Esophagus squamous epithelium (tissue), 4 donors: ENCODE measurements around the gene ARL5A.

ENCODE experiments used
- POLR2A ChIP-seq, 4 donors: fragments of 450-650 bp; IDR thresholded peaks; one replicate each; pipeline ENCODE4 v1.6.1; 2017; ENCODE audit warnings: antibody characterized with exemption in 4 of 4, mild to moderate bottlenecking in 4 of 4, moderate library complexity in 3 of 4
- TF ChIP-seq, protein P1 (sequence below), 6 experiments: fragments of 450-650 bp in 4 of 6; fragments of 200-600 bp in 2 of 6; sonication (generic) in 2 of 6; IDR thresholded peaks; one replicate each; pipeline ENCODE4 v1.5.1; 2016 to 2019; ENCODE audit warnings: antibody characterized with exemption in 6 of 6, mild to moderate bottlenecking in 4 of 6, moderate library complexity in 4 of 6

DNA sequence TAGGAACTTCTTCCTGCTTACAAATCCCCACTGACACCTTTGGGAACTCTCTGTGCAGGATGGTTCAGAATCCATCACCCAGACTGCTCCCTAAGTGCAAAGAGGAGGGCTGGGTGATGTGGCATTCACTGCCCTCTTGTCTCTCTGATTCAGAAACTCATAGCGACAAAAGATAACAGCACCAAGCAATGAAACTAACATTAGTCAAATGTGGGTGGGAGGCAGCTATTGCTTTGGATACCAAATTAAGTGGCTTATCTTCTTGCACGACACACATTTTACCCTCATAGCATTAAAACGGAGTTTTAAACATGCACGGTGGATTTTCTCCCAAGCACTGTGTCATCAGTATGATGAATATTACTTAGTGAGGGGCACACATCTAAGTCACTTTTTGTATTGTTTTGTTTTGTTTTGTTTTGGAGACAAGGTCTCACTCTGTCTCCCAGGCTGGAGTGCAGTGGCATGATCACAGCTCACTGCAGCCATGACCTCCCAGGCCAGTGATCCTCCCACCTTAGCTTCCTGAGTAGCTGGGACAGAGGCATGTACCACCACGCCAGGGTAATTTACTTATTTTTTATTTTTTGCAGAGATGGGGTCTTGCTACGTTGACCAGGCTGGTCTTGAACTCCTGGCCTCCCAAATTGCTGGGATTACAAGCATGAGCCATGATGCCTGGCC is 53.0 kb downstream of the ARL5A start:
- TF ChIP-seq, protein P1, sequence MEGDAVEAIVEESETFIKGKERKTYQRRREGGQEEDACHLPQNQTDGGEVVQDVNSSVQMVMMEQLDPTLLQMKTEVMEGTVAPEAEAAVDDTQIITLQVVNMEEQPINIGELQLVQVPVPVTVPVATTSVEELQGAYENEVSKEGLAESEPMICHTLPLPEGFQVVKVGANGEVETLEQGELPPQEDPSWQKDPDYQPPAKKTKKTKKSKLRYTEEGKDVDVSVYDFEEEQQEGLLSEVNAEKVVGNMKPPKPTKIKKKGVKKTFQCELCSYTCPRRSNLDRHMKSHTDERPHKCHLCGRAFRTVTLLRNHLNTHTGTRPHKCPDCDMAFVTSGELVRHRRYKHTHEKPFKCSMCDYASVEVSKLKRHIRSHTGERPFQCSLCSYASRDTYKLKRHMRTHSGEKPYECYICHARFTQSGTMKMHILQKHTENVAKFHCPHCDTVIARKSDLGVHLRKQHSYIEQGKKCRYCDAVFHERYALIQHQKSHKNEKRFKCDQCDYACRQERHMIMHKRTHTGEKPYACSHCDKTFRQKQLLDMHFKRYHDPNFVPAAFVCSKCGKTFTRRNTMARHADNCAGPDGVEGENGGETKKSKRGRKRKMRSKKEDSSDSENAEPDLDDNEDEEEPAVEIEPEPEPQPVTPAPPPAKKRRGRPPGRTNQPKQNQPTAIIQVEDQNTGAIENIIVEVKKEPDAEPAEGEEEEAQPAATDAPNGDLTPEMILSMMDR (IDR thresholded peaks at IDR 0.05): no peak
- no peak for TF ChIP-seq POLR2A (IDR thresholded peaks at IDR 0.05)
